IMR-90 (cell line): ENCODE data around the gene CD72. TPM values are rescaled to one million over a fixed set of nuclear protein-coding genes. Genes with fewer than 3 reads are reported as not detected.

ENCODE experiments used
- ATAC-seq: fragments of 200-7000 bp; cut with Tn5 transposase; 2 replicates; pipeline ENCODE4 v1.9.1; 2020; ENCODE audit warnings: low read depth, mild to moderate bottlenecking, moderate library complexity
- BruUV-seq: library from RNA; stranded (reverse); fragments of 400-500 nt; replicated peaks from 2 replicates; lab custom pipeline; 2021; lab: Mats Ljungman, UMichigan
- CTCF ChIA-PET: fragments of 300-600 bp; formaldehyde crosslinking; extraction: SDS; loops from one replicate; lab custom pipeline; 2021; ENCODE audit warnings: antibody characterized with exemption; lab: Yijun Ruan, JAX
- POLR2A ChIA-PET: fragments of 300-600 bp; sonication (Branson Sonifier 250); formaldehyde crosslinking; loops from one replicate; lab custom pipeline; 2022; ENCODE audit warnings: antibody characterized with exemption; ENCODE audit not compliant: unreplicated experiment; lab: Charles Lee
- DNase-seq: peaks from one replicate; pipeline ENCODE4 v3.0.0; 2013
- H2AFZ ChIP-seq: replicated peaks from 2 replicates; pipeline ENCODE3; 2013; ENCODE audit warnings: low read length, mild to moderate bottlenecking; ENCODE audit not compliant: poor library complexity
- H2AK5ac ChIP-seq: 2 replicates; pipeline ENCODE4 v1.6.1; 2013; ENCODE audit warnings: low read depth, low read length, inconsistent platforms
- H2AK9ac ChIP-seq: replicated peaks from 2 replicates; pipeline ENCODE3; 2013; ENCODE audit warnings: mild to moderate bottlenecking, low read depth, low read length, moderate library complexity; ENCODE audit not compliant: poor library complexity
- H2BK120ac ChIP-seq: 2 replicates; pipeline ENCODE4 v1.6.1; 2013; ENCODE audit warnings: low read depth, low read length, inconsistent platforms
- H2BK15ac ChIP-seq: 3 replicates; pipeline ENCODE4 v1.6.1; 2013; ENCODE audit warnings: low read depth, low read length, inconsistent platforms
- H2BK20ac ChIP-seq: 2 replicates; pipeline ENCODE4 v1.6.1; 2013; ENCODE audit warnings: low read depth, mild to moderate bottlenecking, inconsistent platforms, low read length, moderate library complexity
- H2BK5ac ChIP-seq: 2 replicates; pipeline ENCODE4 v1.6.1; 2013; ENCODE audit warnings: mild to moderate bottlenecking, low read depth, low read length, inconsistent platforms; ENCODE audit not compliant: poor library complexity, severe bottlenecking
- H3K14ac ChIP-seq: replicated peaks from 2 replicates; pipeline ENCODE4 v1.6.1; 2013; ENCODE audit warnings: low read depth, low read length, inconsistent platforms
- H3K18ac ChIP-seq: 2 replicates; pipeline ENCODE4 v1.6.1; 2013; ENCODE audit warnings: low read depth, low read length, control low read depth
- H3K23ac ChIP-seq: 2 replicates; pipeline ENCODE4 v1.6.1; 2013; ENCODE audit warnings: low read depth, low read length, inconsistent platforms
- H3K27ac ChIP-seq: 2 replicates; pipeline ENCODE4 v1.5.1; 2013; ENCODE audit warnings: mild to moderate bottlenecking, control low read depth, low read length; ENCODE audit not compliant: insufficient read depth
- H3K27me3 ChIP-seq: 2 replicates; pipeline ENCODE4 v1.6.1; 2013; ENCODE audit warnings: low read length; ENCODE audit not compliant: control insufficient read depth, insufficient read depth
- H3K36me3 ChIP-seq: 2 replicates; pipeline ENCODE4 v1.6.1; 2013; ENCODE audit warnings: low read length, mixed read lengths; ENCODE audit not compliant: control insufficient read depth, insufficient read depth
- H3K4ac ChIP-seq: 2 replicates; pipeline ENCODE4 v1.6.1; 2013; ENCODE audit warnings: low read depth, low read length, inconsistent platforms
- H3K4me1 ChIP-seq: 2 replicates; pipeline ENCODE4 v1.6.1; 2013; ENCODE audit warnings: low read length, mixed read lengths; ENCODE audit not compliant: control insufficient read depth, insufficient read depth
- H3K4me2 ChIP-seq: 2 replicates; pipeline ENCODE4 v1.6.1; 2013; ENCODE audit warnings: low read depth, mild to moderate bottlenecking, control low read depth, low read length, moderate library complexity
- H3K4me3 ChIP-seq: 2 replicates; pipeline ENCODE4 v1.5.1; 2013; ENCODE audit warnings: low read depth, mild to moderate bottlenecking, control low read depth, low read length, moderate library complexity; ENCODE audit not compliant: insufficient read depth
- H3K56ac ChIP-seq: 2 replicates; pipeline ENCODE4 v1.6.1; 2013; ENCODE audit warnings: low read length, inconsistent platforms; ENCODE audit not compliant: insufficient read depth; ENCODE audit errors: extremely low read depth
- H3K79me1 ChIP-seq, 2 experiments: 2 replicates each; pipeline ENCODE4 v1.6.1; 2013; ENCODE audit warnings: low read length in 2 of 2, inconsistent platforms in 1 of 2, low read depth in 1 of 2
- H3K9ac ChIP-seq: 2 replicates; pipeline ENCODE4 v1.6.1; 2013; ENCODE audit warnings: low read depth, low read length, control low read depth
- H3K9me1 ChIP-seq: 2 replicates; pipeline ENCODE4 v1.6.1; 2013; ENCODE audit warnings: low read length, inconsistent platforms; ENCODE audit not compliant: insufficient read depth
- H3K9me3 ChIP-seq: 2 replicates; pipeline ENCODE4 v1.6.1; 2013; ENCODE audit warnings: low read length; ENCODE audit not compliant: control insufficient read depth, insufficient read depth
- H4K20me1 ChIP-seq: 2 replicates; pipeline ENCODE4 v1.6.1; 2013; ENCODE audit warnings: low read length, inconsistent platforms; ENCODE audit not compliant: insufficient read depth
- H4K5ac ChIP-seq: 2 replicates; pipeline ENCODE4 v1.6.1; 2013; ENCODE audit warnings: mild to moderate bottlenecking, low read depth, low read length, control low read depth
- H4K8ac ChIP-seq, 2 experiments: 2 replicates each; pipeline ENCODE4 v1.6.1; 2013; ENCODE audit warnings: low read depth in 2 of 2, low read length in 2 of 2, control low read depth in 1 of 2, inconsistent platforms in 1 of 2
- H4K91ac ChIP-seq: 2 replicates; pipeline ENCODE4 v1.6.1; 2013; ENCODE audit warnings: low read depth, low read length, inconsistent platforms; ENCODE audit not compliant: insufficient read depth
- CEBPB ChIP-seq: IDR thresholded peaks from 2 replicates; pipeline ENCODE4 v1.6.1; 2012; ENCODE audit warnings: low read depth, low read length, improper control_type of control experiment
- CHD1 ChIP-seq: IDR thresholded peaks from 2 replicates; pipeline ENCODE4 v1.6.1; 2012; ENCODE audit warnings: low read depth, low read length, improper control_type of control experiment
- FOS ChIP-seq: fragments of 150-350 bp; IDR thresholded peaks from 2 replicates; pipeline ENCODE4 v1.6.1; 2016; ENCODE audit warnings: low read depth, low read length
- MAFK ChIP-seq: IDR thresholded peaks from 2 replicates; pipeline ENCODE4 v1.6.1; 2012; ENCODE audit warnings: low read depth, low read length, improper control_type of control experiment
- MAZ ChIP-seq: IDR thresholded peaks from 2 replicates; pipeline ENCODE4 v1.6.1; 2012; ENCODE audit warnings: low read depth, mild to moderate bottlenecking, low read length, improper control_type of control experiment, moderate library complexity, borderline replicate concordance
- MXI1 ChIP-seq: IDR thresholded peaks from 2 replicates; pipeline ENCODE4 v1.6.1; 2012; ENCODE audit warnings: low read depth, mild to moderate bottlenecking, low read length, moderate library complexity, borderline replicate concordance
- NFE2L2 ChIP-seq: fragments of 150-350 bp; IDR thresholded peaks from 2 replicates; pipeline ENCODE4 v1.6.1; 2016; ENCODE audit warnings: low read depth, mild to moderate bottlenecking, low read length
- POLR2A ChIP-seq: IDR thresholded peaks from 2 replicates; pipeline ENCODE4 v1.6.1; 2012; ENCODE audit warnings: mild to moderate bottlenecking, low read depth, low read length
- RAD21 ChIP-seq: IDR thresholded peaks from 2 replicates; pipeline ENCODE4 v1.6.1; 2012; ENCODE audit warnings: low read length, improper control_type of control experiment
- RCOR1 ChIP-seq: IDR thresholded peaks from 2 replicates; pipeline ENCODE4 v1.6.1; 2012; ENCODE audit warnings: mild to moderate bottlenecking, low read length, improper control_type of control experiment; ENCODE audit not compliant: insufficient replicate concordance
- RFX5 ChIP-seq: IDR thresholded peaks from 2 replicates; pipeline ENCODE4 v1.8.0; 2012; ENCODE audit warnings: low read depth, mild to moderate bottlenecking, low read length, moderate library complexity
- SMC3 ChIP-seq: fragments of 150-350 bp; IDR thresholded peaks from 2 replicates; pipeline ENCODE4 v1.6.1; 2016; ENCODE audit warnings: low read depth, mild to moderate bottlenecking, antibody characterized with exemption, low read length, moderate library complexity
- WGBS, 2 experiments: methylation state at CpG; one replicate each; pipeline versions ENCODE4 v1.1.5 to v1.1.7; 2013; ENCODE audit warnings: missing lambda C conversion rate in 2 of 2; ENCODE audit not compliant: insufficient read length in 1 of 2; ENCODE audit errors: extremely low coverage in 2 of 2; 5-methylcytosine and 5-hydroxymethylcytosine counted together
- dilution Hi-C: fragments of 300-500 bp; cut with HindIII; formaldehyde crosslinking; loops from one replicate; pipeline ENCODE4 v1.14.3; 2018; ENCODE audit warnings: low sequenced_read_pairs; ENCODE audit not compliant: unreplicated experiment
- in situ Hi-C: fragments of 300-500 bp; cut with MboI; formaldehyde crosslinking; loops from 3 replicates; pipeline ENCODE4 v1.14.3; 2019; ENCODE audit warnings: low sequenced_read_pairs, inconsistent platforms, mixed read lengths
- intact Hi-C: fragments of 100-400 bp; cut with micrococcal nuclease; formaldehyde crosslinking; loops from 2 replicates; pipeline ENCODE4 v1.10.0; 2022
- polyA plus RNA-seq, 3 experiments: library from polyadenylated mRNA; depleted of rRNA; stranded (reverse); fragments of >200 nt; gene quantifications; 2 replicates each; pipeline ENCODE4 v1.2.3, GENCODE V29; 2012; ENCODE audit warnings: low replicate concordance in 1 of 3
- total RNA-seq: library from RNA; depleted of rRNA; stranded (reverse); fragments of >200 nt; gene quantifications from 2 replicates; pipeline ENCODE4 v1.2.3, GENCODE V29; 2012
- TF ChIP-seq, protein P1 (sequence below): fragments of 150-350 bp; IDR thresholded peaks from 2 replicates; pipeline ENCODE4 v1.6.1; 2016; ENCODE audit warnings: low read depth, mild to moderate bottlenecking, low read length, moderate library complexity, borderline replicate concordance
- TF ChIP-seq, protein P2 (sequence below): conservative IDR thresholded peaks from 2 replicates; pipeline ENCODE4 v1.5.1; 2012; ENCODE audit warnings: mild to moderate bottlenecking, low read depth, low read length, improper control_type of control experiment
- TF ChIP-seq, protein P3 (sequence below): fragments of 150-350 bp; IDR thresholded peaks from 2 replicates; pipeline ENCODE4 v1.6.1; 2017; ENCODE audit warnings: mild to moderate bottlenecking, antibody characterized with exemption, low read length, low read depth

CD72 gene
- total and polyA plus RNA-seq, 2 of the 4 experiments (the other 2 are of a cell fraction): 0.36 to 0.58 TPM

DNA sequence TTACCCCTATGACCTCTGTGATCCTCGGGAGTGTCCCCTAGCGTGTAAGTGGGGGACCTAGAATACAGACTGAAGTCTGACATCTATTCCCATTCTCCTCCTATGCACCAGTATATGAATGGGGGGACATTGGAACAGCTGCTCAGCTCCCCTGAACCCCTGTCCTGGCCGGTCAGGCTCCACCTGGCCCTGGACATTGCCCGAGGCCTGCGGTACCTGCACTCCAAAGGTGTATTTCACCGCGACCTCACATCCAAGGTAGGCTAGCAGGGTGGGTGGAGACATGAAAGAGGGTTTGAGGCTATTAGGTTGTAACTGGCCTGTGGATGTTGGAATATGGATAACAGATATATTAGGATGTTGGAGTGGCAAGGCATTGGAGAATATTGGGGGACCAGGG lies 11.5 kb downstream of the CD72 start:
- no peak overlapping the region for H2BK5ac ChIP-seq
- H4K20me1 ChIP-seq: peaks cover 8% of the 10 kb centered on the region; the same call in 1 of the 2 replicates
- H3K4me2 ChIP-seq: no peak overlapping the region; the same call in 1 of the 2 replicates
- H4K8ac ChIP-seq: no peak overlapping the region
- no peak overlapping the region for H3K23ac ChIP-seq
- H4K91ac ChIP-seq: no peak overlapping the region
- H3K4ac ChIP-seq: no peak overlapping the region
- H4K5ac ChIP-seq: no peak overlapping the region
- dilution Hi-C loops: no loop called here
- no peak for DNase-seq
- peaks cover 27% of the 10 kb centered on the region for H3K36me3 ChIP-seq
- no peak overlapping the region for H3K9ac ChIP-seq
- ATAC-seq: no peak
- no peak overlapping the region for H2BK120ac ChIP-seq
- H3K4me1 ChIP-seq: peaks cover 5% of the 10 kb centered on the region
- no peaks in the 10 kb centered on the region for H3K9me3 ChIP-seq
- TF ChIP-seq RFX5: no peak
- TF ChIP-seq, protein P1, sequence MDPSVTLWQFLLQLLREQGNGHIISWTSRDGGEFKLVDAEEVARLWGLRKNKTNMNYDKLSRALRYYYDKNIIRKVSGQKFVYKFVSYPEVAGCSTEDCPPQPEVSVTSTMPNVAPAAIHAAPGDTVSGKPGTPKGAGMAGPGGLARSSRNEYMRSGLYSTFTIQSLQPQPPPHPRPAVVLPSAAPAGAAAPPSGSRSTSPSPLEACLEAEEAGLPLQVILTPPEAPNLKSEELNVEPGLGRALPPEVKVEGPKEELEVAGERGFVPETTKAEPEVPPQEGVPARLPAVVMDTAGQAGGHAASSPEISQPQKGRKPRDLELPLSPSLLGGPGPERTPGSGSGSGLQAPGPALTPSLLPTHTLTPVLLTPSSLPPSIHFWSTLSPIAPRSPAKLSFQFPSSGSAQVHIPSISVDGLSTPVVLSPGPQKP: no peak
- no peak for TF ChIP-seq MAFK
- no peak for TF ChIP-seq FOS
- TF ChIP-seq NFE2L2: no peak
- no peak for TF ChIP-seq RAD21
- TF ChIP-seq CHD1: no peak
- TF ChIP-seq, protein P2, sequence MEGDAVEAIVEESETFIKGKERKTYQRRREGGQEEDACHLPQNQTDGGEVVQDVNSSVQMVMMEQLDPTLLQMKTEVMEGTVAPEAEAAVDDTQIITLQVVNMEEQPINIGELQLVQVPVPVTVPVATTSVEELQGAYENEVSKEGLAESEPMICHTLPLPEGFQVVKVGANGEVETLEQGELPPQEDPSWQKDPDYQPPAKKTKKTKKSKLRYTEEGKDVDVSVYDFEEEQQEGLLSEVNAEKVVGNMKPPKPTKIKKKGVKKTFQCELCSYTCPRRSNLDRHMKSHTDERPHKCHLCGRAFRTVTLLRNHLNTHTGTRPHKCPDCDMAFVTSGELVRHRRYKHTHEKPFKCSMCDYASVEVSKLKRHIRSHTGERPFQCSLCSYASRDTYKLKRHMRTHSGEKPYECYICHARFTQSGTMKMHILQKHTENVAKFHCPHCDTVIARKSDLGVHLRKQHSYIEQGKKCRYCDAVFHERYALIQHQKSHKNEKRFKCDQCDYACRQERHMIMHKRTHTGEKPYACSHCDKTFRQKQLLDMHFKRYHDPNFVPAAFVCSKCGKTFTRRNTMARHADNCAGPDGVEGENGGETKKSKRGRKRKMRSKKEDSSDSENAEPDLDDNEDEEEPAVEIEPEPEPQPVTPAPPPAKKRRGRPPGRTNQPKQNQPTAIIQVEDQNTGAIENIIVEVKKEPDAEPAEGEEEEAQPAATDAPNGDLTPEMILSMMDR: no peak
- no peak for TF ChIP-seq MAZ
- TF ChIP-seq RCOR1: no peak
- TF ChIP-seq, protein P3, sequence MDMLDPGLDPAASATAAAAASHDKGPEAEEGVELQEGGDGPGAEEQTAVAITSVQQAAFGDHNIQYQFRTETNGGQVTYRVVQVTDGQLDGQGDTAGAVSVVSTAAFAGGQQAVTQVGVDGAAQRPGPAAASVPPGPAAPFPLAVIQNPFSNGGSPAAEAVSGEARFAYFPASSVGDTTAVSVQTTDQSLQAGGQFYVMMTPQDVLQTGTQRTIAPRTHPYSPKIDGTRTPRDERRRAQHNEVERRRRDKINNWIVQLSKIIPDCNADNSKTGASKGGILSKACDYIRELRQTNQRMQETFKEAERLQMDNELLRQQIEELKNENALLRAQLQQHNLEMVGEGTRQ: no peak
- TF ChIP-seq POLR2A: no peak
- TF ChIP-seq CEBPB: no peak
- no peak for TF ChIP-seq MXI1
- TF ChIP-seq SMC3: no peak
- no peaks in the 10 kb centered on the region for H3K27me3 ChIP-seq
- no peak overlapping the region for H3K4me3 ChIP-seq
- peaks cover 9 to 28% of the 10 kb centered on the region in 2 experiments; a peak in 3 of 4 replicates for H3K79me1 ChIP-seq
- no peak overlapping the region for H3K14ac ChIP-seq
- no TSS peak for BruUV-seq
- in situ Hi-C loops: no loop called here
- CTCF ChIA-PET: no interaction called here
- intact Hi-C loops: loop anchor here (10.0 kb wide), 1 partner anchor 78 kb away; the partner anchor contains the start of gene TPM2
- H2AFZ ChIP-seq: no peak overlapping the region
- H2AK5ac ChIP-seq: no peak overlapping the region
- H2BK20ac ChIP-seq: no peak overlapping the region
- H3K18ac ChIP-seq: no peak overlapping the region
- no peak overlapping the region for H3K27ac ChIP-seq
- no peak overlapping the region for H2AK9ac ChIP-seq
- peaks cover 6% of the 10 kb centered on the region; the same call in 1 of the 2 replicates for H3K9me1 ChIP-seq
- no peak overlapping the region for H2BK15ac ChIP-seq
- no peak overlapping the region for H3K56ac ChIP-seq
- POLR2A ChIA-PET: no interaction called here
- 92% methylated on average over 4 of the region's 7 CpGs; no CpG with 5 or more reads in 1 of the 2 experiments for WGBS, 2 experiments
